Caco-2 (cell line): Measurements from ENCODE around the gene TYK2. TPM values are rescaled to one million over a fixed set of nuclear protein-coding genes. Genes with fewer than 3 reads are reported as not detected.
"Not testable (repeated sequence)": the region's sequence is repeated elsewhere in the genome, so short reads cannot be mapped to it uniquely, and the experiment has no call there.

Experiments
- BruUV-seq: library from RNA; stranded (reverse); fragments of 400-500 nt; replicated peaks from 2 replicates; lab custom pipeline; 2021; lab: Mats Ljungman, UMichigan
- CTCF ChIA-PET: fragments of 300-600 bp; sonication (Branson Sonifier 250); formaldehyde crosslinking; loops from one replicate; lab custom pipeline; 2022; ENCODE audit warnings: antibody characterized with exemption; lab: Charles Lee
- POLR2A ChIA-PET: fragments of 300-600 bp; sonication (Branson Sonifier 250); formaldehyde crosslinking; loops from one replicate; lab custom pipeline; 2022; ENCODE audit warnings: antibody characterized with exemption; lab: Charles Lee
- DNase-seq, 2 experiments: peaks; one replicate each; pipeline versions ENCODE4 v3.0.0 to v3.0.0-alpha.2; 2020 to 2022
- H3K27me3 ChIP-seq: replicated peaks from 2 replicates; pipeline ENCODE4 v1.6.0; 2011; ENCODE audit warnings: low read length; ENCODE audit not compliant: control insufficient read depth, insufficient read depth
- H3K36me3 ChIP-seq: 2 replicates; pipeline ENCODE4 v1.5.1; 2011; ENCODE audit warnings: low read length; ENCODE audit not compliant: control insufficient read depth, insufficient read depth
- H3K4me1 ChIP-seq: fragments of 250-450 bp; sonication (Bioruptor Pico); 2 replicates; pipeline ENCODE4 v1.5.1; 2020; ENCODE audit warnings: mild to moderate bottlenecking
- H3K4me3 ChIP-seq: 2 replicates; pipeline ENCODE4 v1.5.1; 2011; ENCODE audit warnings: low read depth, mild to moderate bottlenecking, control low read depth, low read length
- H3K9me3 ChIP-seq: fragments of 250-450 bp; sonication (Bioruptor Pico); 2 replicates; pipeline ENCODE4 v1.5.1; 2020; ENCODE audit warnings: mild to moderate bottlenecking, moderate library complexity
- H3K27ac Mint-ChIP-seq: one replicate; pipeline ENCODE4 v1.8.0; 2022; ENCODE audit warnings: mixed read lengths; ENCODE audit not compliant: unreplicated experiment
- H3K27me3 Mint-ChIP-seq: one replicate; pipeline ENCODE4 v1.8.0; 2022; ENCODE audit warnings: mixed read lengths; ENCODE audit not compliant: insufficient read depth, unreplicated experiment
- H3K36me3 Mint-ChIP-seq: one replicate; pipeline ENCODE4 v1.8.0; 2022; ENCODE audit warnings: mild to moderate bottlenecking, mixed read lengths; ENCODE audit not compliant: insufficient read depth, unreplicated experiment
- H3K4me1 Mint-ChIP-seq: one replicate; pipeline ENCODE4 v1.8.0; 2022; ENCODE audit warnings: low read depth, mixed read lengths; ENCODE audit not compliant: unreplicated experiment
- H3K4me3 Mint-ChIP-seq: one replicate; pipeline ENCODE4 v1.8.0; 2022; ENCODE audit warnings: mild to moderate bottlenecking, moderate library complexity, mixed read lengths; ENCODE audit not compliant: unreplicated experiment
- H3K9me3 Mint-ChIP-seq: one replicate; pipeline ENCODE4 v1.8.0; 2022; ENCODE audit warnings: mixed read lengths; ENCODE audit not compliant: unreplicated experiment
- intact Hi-C: fragments of 100-400 bp; cut with micrococcal nuclease; formaldehyde crosslinking; loops from one replicate; pipeline ENCODE4 v1.10.0; 2022; ENCODE audit not compliant: unreplicated experiment
- total RNA-seq: library from RNA; stranded (reverse); gene quantifications from 2 replicates; pipeline ENCODE4 v1.2.3, GENCODE V29; 2022
- TF ChIP-seq, protein P1 (sequence below), 2 experiments: fragments of 200-600 bp in 1 of 2; IDR thresholded peaks; 1 replicate in 1 of 2; 2 replicates in 1 of 2; pipeline versions ENCODE4 v1.5.1 to v1.8.0; 2011 to 2022; ENCODE audit warnings: antibody characterized with exemption in 1 of 2, control low read depth in 1 of 2, inconsistent platforms in 1 of 2, low read depth in 1 of 2, low read length in 1 of 2, mild to moderate bottlenecking in 1 of 2, moderate library complexity in 1 of 2; ENCODE audit not compliant: insufficient read depth in 1 of 2, severe bottlenecking in 1 of 2, unreplicated experiment in 1 of 2

The TYK2 gene
- total RNA-seq, 1 experiment from 2014 or later = 134 TPM

DNA sequence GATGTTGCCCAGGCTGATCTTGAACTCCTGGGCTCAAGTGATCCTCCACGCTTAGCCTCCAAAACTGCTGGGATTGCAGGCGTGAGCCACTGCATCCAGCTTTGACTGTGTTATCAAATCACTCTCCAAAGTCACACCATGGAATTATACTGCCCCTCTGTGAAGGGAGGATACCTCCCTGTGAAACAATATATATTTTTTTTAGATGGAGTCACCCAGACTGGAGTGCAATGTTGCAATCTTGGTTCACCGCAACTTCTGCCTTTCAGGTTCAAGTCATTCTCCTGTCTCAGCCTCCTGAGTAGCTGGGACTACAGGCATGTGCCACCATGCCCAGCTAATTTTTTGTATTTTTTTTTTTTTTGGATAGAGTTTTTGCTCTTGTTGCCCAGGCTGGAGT lies 7.7 kb downstream of the TYK2 start:
- no peak overlapping the region for H3K27ac Mint-ChIP-seq
- intact Hi-C loops = no loop called here
- POLR2A ChIA-PET = no interaction called here
- no TSS peak for BruUV-seq
- CTCF ChIA-PET = interaction anchor here (0.9 kb wide), 1 partner anchor 16 kb away, joined by 3 read pairs; no protein-coding TSS in a partner anchor
- no peaks in the 10 kb centered on the region for H3K4me1 Mint-ChIP-seq
- no peaks in the 10 kb centered on the region for H3K4me1 ChIP-seq
- no peak for DNase-seq
- H3K36me3 ChIP-seq = peaks cover 4% of the 10 kb centered on the region; the same call in 1 of the 2 replicates
- H3K27me3 ChIP-seq = no peaks in the 10 kb centered on the region
- no peaks in the 10 kb centered on the region for H3K27me3 Mint-ChIP-seq
- TF ChIP-seq, protein P1, sequence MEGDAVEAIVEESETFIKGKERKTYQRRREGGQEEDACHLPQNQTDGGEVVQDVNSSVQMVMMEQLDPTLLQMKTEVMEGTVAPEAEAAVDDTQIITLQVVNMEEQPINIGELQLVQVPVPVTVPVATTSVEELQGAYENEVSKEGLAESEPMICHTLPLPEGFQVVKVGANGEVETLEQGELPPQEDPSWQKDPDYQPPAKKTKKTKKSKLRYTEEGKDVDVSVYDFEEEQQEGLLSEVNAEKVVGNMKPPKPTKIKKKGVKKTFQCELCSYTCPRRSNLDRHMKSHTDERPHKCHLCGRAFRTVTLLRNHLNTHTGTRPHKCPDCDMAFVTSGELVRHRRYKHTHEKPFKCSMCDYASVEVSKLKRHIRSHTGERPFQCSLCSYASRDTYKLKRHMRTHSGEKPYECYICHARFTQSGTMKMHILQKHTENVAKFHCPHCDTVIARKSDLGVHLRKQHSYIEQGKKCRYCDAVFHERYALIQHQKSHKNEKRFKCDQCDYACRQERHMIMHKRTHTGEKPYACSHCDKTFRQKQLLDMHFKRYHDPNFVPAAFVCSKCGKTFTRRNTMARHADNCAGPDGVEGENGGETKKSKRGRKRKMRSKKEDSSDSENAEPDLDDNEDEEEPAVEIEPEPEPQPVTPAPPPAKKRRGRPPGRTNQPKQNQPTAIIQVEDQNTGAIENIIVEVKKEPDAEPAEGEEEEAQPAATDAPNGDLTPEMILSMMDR (IDR thresholded peaks at IDR 0.05; ENCODE audit: insufficient read depth in 1 of 2, low read depth in 1 of 2, low read length in 1 of 2, severe bottlenecking in 1 of 2, unreplicated experiment in 1 of 2) = no peak
- H3K9me3 ChIP-seq = no peaks in the 10 kb centered on the region
- H3K4me3 Mint-ChIP-seq = no peak overlapping the region
- no peaks in the 10 kb centered on the region for H3K9me3 Mint-ChIP-seq
- H3K36me3 Mint-ChIP-seq = peaks cover 37% of the 10 kb centered on the region
- no peak overlapping the region for H3K4me3 ChIP-seq

- BruUV-seq = no TSS peak
- POLR2A ChIA-PET = interaction anchor here (0.6 kb wide), 1 partner anchor 35 kb away, joined by 6 read pairs; no protein-coding TSS in a partner anchor
- no peaks in the 10 kb centered on the region for H3K27me3 Mint-ChIP-seq
- TF ChIP-seq, protein P1 (IDR thresholded peaks at IDR 0.05; ENCODE audit: insufficient read depth in 1 of 2, low read depth in 1 of 2, low read length in 1 of 2, severe bottlenecking in 1 of 2, unreplicated experiment in 1 of 2) = no peak
- no peak overlapping the region for H3K4me3 ChIP-seq
- intact Hi-C loops = no loop called here
- no peak overlapping the region for H3K27ac Mint-ChIP-seq
- no peaks in the 10 kb centered on the region for H3K27me3 ChIP-seq
- DNase-seq = no peak
- H3K36me3 ChIP-seq = peaks cover 4% of the 10 kb centered on the region
- H3K4me3 Mint-ChIP-seq = no peak overlapping the region
- no peaks in the 10 kb centered on the region for H3K4me1 ChIP-seq
- CTCF ChIA-PET = interaction anchor here (0.8 kb wide), 1 partner anchor 12 kb away, joined by 3 read pairs; the partner anchor contains the start of gene TYK2
- no peaks in the 10 kb centered on the region for H3K4me1 Mint-ChIP-seq
- H3K9me3 ChIP-seq = no peaks in the 10 kb centered on the region
- peaks cover 44% of the 10 kb centered on the region for H3K36me3 Mint-ChIP-seq
- H3K9me3 Mint-ChIP-seq = no peaks in the 10 kb centered on the region
Observed at GRCh38 chr19:10368101-10368803, 12.1 kb downstream of the TYK2 start.

GRCh38 chr19:10366950-10367512 lies 13.3 kb downstream of the TYK2 start:
- CTCF ChIA-PET = interaction anchor here (1.0 kb wide), 1 partner anchor 21 kb away, joined by 3 read pairs; no protein-coding TSS in a partner anchor
- H3K27me3 ChIP-seq, H3K27me3 Mint-ChIP-seq, H3K36me3 ChIP-seq, H3K4me1 Mint-ChIP-seq, DNase-seq, H3K4me3 ChIP-seq, BruUV-seq, H3K4me3 Mint-ChIP-seq, H3K9me3 Mint-ChIP-seq, H3K27ac Mint-ChIP-seq, H3K4me1 ChIP-seq, intact Hi-C loops, H3K9me3 ChIP-seq, POLR2A ChIA-PET: not testable (repeated sequence)
- peaks cover 44% of the 10 kb centered on the region for H3K36me3 Mint-ChIP-seq
